Neural crest cell (in vitro differentiated cells): ENCODE results near the gene RALB. TPM values are rescaled to one million over a fixed set of nuclear protein-coding genes. Genes with fewer than 3 reads are reported as not detected.
"Not testable (repeated sequence)": the region's sequence is repeated elsewhere in the genome, so short reads cannot be mapped to it uniquely, and the experiment has no call there.

Experiments used
- DNase-seq: peaks from one replicate; pipeline ENCODE4 v3.0.0; 2021; ENCODE audit warnings: low read depth, mixed read lengths, low spot score
- H3K27ac Mint-ChIP-seq: one replicate; pipeline ENCODE4 v1.8.0; 2021; ENCODE audit warnings: mild to moderate bottlenecking, mixed read lengths; ENCODE audit not compliant: unreplicated experiment
- H3K27me3 Mint-ChIP-seq: 2 replicates; pipeline ENCODE4 v1.8.0; 2021; ENCODE audit warnings: low read depth, mild to moderate bottlenecking, mixed read lengths
- H3K36me3 Mint-ChIP-seq: 2 replicates; pipeline ENCODE4 v1.8.0; 2021; ENCODE audit warnings: low read depth, mild to moderate bottlenecking, mixed read lengths
- H3K4me1 Mint-ChIP-seq: 2 replicates; pipeline ENCODE4 v1.8.0; 2021; ENCODE audit warnings: mixed read lengths
- H3K4me3 Mint-ChIP-seq: one replicate; pipeline ENCODE4 v1.8.0; 2021; ENCODE audit warnings: mild to moderate bottlenecking, mixed read lengths
- H3K9me3 Mint-ChIP-seq: 2 replicates; pipeline ENCODE4 v1.8.0; 2021; ENCODE audit warnings: mixed read lengths
- total RNA-seq: library from RNA; stranded (reverse); gene quantifications from 2 replicates; pipeline ENCODE4 v1.2.1, GENCODE V29; 2021
- TF ChIP-seq, protein P1 (sequence below): fragments of 200-600 bp; sonication (generic); conservative IDR thresholded peaks from 2 replicates; pipeline ENCODE4 v1.5.0; 2021; ENCODE audit warnings: antibody characterized with exemption, mild to moderate bottlenecking

The RALB gene
- total RNA-seq, 1 donor from 2014 or later: 29.3 TPM

DNA sequence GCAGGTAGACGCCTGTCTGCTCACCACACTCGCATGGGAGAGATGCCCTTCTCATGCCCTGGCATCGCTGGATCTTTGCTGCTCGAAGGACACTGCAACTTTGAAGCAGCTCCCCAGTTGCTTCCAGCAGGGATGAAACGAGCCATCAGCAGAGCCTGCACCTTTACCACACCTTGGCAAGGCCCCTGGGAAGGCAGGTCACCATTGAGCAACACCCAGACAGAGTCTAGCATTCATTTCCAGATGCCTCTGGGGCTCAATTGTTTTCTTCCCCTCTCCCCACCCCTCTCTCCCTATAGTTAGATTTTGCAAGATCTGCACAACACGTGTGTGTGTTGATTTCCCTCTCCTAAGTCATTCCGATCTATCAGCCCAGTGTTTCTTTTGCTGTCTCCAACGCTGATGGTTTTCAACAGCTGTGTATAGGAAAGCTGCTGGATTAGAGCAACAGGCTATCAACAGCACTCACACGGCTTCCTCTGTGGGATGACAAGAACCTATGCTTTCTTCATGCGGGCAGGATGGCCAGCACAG is 67.7 kb downstream of the RALB start:
- no peaks in the 10 kb centered on the region for H3K9me3 Mint-ChIP-seq
- no peak overlapping the region for H3K4me3 Mint-ChIP-seq
- TF ChIP-seq, protein P1, sequence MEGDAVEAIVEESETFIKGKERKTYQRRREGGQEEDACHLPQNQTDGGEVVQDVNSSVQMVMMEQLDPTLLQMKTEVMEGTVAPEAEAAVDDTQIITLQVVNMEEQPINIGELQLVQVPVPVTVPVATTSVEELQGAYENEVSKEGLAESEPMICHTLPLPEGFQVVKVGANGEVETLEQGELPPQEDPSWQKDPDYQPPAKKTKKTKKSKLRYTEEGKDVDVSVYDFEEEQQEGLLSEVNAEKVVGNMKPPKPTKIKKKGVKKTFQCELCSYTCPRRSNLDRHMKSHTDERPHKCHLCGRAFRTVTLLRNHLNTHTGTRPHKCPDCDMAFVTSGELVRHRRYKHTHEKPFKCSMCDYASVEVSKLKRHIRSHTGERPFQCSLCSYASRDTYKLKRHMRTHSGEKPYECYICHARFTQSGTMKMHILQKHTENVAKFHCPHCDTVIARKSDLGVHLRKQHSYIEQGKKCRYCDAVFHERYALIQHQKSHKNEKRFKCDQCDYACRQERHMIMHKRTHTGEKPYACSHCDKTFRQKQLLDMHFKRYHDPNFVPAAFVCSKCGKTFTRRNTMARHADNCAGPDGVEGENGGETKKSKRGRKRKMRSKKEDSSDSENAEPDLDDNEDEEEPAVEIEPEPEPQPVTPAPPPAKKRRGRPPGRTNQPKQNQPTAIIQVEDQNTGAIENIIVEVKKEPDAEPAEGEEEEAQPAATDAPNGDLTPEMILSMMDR: no peak
- peaks cover 8% of the 10 kb centered on the region for H3K27me3 Mint-ChIP-seq
- DNase-seq: no peak
- no peak overlapping the region for H3K27ac Mint-ChIP-seq
- no peaks in the 10 kb centered on the region for H3K4me1 Mint-ChIP-seq
- H3K36me3 Mint-ChIP-seq: no peaks in the 10 kb centered on the region

GRCh38 chr2:120320887-120321556 is 68.4 kb downstream of the RALB start:
- not testable (repeated sequence) for H3K36me3 Mint-ChIP-seq, DNase-seq, H3K4me3 Mint-ChIP-seq, H3K9me3 Mint-ChIP-seq, H3K27me3 Mint-ChIP-seq, H3K4me1 Mint-ChIP-seq, H3K27ac Mint-ChIP-seq

DNA sequence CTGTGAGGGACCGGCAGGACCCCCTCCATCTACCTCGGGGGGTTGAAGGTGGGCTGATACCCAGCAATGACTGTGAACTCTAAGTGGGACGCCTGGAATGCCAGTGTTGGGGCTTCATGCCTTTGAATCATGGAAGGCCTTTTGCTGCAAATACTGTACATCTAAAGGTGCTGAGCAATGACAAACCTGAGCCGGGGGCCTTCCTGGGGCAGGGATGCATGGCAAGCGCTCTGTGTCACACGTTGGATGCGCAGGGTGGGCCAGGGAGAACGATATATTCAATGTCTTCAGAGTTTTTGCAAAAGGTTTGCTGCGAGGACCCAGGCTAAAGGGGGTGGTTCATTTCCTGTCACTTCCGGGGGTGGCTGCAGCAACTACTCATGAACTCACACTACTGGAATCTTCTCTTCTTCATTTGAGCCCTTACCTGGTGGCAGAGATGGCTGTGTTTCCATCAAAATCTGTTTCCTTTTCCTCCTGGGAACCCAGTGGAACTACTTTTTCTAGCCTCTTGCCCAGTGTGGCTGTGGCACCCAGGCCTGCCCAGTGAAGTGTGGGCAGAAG is 69.2 kb downstream of the RALB start:
- Mint-ChIP-seq H3K36me3 (no peaks in the 10 kb centered on the region), H3K27ac (no peak overlapping the region), H3K4me3 (no peak overlapping the region), H3K9me3 (no peaks in the 10 kb centered on the region), H3K27me3 (peaks cover 6% of the 10 kb centered on the region), H3K4me1 (no peaks in the 10 kb centered on the region)
- no peak for DNase-seq
- TF ChIP-seq, protein P1: no peak

- no peak for DNase-seq
- no peaks in the 10 kb centered on the region for H3K4me1 Mint-ChIP-seq
These were observed 69.7 kb downstream of the RALB start for GRCh38 chr2:120322329-120322728.

DNA sequence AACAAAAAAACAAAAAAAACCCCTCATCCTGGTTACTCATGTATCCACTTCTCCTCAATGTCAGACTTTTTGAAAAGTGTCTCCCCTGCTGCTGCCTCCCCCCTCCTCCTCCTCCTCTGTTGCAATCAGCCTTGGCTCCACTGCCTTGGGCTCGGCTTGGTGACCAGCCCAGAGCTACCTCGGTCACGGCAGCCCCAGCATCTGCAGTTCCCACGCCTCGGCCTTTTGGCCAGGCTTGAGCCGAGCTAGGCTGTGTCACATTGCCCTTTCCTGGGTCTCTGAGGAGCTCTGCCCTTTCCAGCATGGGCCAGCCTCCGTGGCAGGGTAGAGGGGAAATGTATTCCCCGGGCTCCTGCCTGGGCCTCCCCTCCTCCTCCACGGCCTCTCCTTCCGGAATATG is 70.6 kb downstream of the RALB start:
- Mint-ChIP-seq H3K4me3 (no peak overlapping the region), H3K9me3 (no peaks in the 10 kb centered on the region)

More at GRCh38 chr2:120322329-120322728, 69.7 kb downstream of the RALB start:
- H3K36me3 Mint-ChIP-seq: no peaks in the 10 kb centered on the region
- no peak overlapping the region for H3K4me3 Mint-ChIP-seq
- H3K27ac Mint-ChIP-seq: no peak overlapping the region
- TF ChIP-seq, protein P1: no peak
- H3K9me3 Mint-ChIP-seq: no peaks in the 10 kb centered on the region
- peaks cover 6% of the 10 kb centered on the region for H3K27me3 Mint-ChIP-seq

More for the DNA sequence above, 70.6 kb downstream of the RALB start:
- TF ChIP-seq, protein P1: no peak
- H3K36me3 Mint-ChIP-seq: no peaks in the 10 kb centered on the region
- no peak overlapping the region for H3K27ac Mint-ChIP-seq
- H3K27me3 Mint-ChIP-seq: peaks cover 6% of the 10 kb centered on the region
- no peaks in the 10 kb centered on the region for H3K4me1 Mint-ChIP-seq
- DNase-seq: no peak
